ENCODE data around the gene SPATA21. TPM values are rescaled to one million over a fixed set of nuclear protein-coding genes. Genes with fewer than 3 reads are reported as not detected.

SPATA21 gene
- polyA plus RNA-seq, 1 donor (not counting 4 experiments of a cell fraction or from before 2014, with no cell fraction given): 0.04 TPM

GRCh38 chr1:16396591-16396990 is 40.6 kb downstream of the SPATA21 start:
- FAIRE-seq: peak; percentile 100
- Histone ChIP-seq H3K4me2 (ENCODE audit: control insufficient read depth, extremely low read depth, insufficient read depth, low read depth, low read length) (no peak overlapping the region), H3K36me3 (ENCODE audit: control insufficient read depth in 2 of 2, extremely low read depth in 1 of 2, insufficient read depth in 2 of 2, low read length in 2 of 2) (peaks cover 29 to 31% of the 10 kb centered on the region in 2 experiments), H3K4me1 (ENCODE audit: control insufficient read depth, extremely low read depth, insufficient read depth, low read length) (peaks cover 17% of the 10 kb centered on the region), H4K20me1 (ENCODE audit: control insufficient read depth, extremely low read depth, insufficient read depth, low read length) (peaks cover 24% of the 10 kb centered on the region), H3K9me1 (ENCODE audit: control insufficient read depth, extremely low read depth, insufficient read depth, low read length) (peaks cover 2% of the 10 kb centered on the region), H3K9me3 (ENCODE audit: control insufficient read depth, low read depth, low read length) (no peaks in the 10 kb centered on the region), H3K79me2 (ENCODE audit: control insufficient read depth, insufficient read depth, low read length) (peaks cover 30% of the 10 kb centered on the region), H3K9ac (ENCODE audit: control insufficient read depth, extremely low read depth, insufficient read depth, low read length) (peak overlapping the region; percentile 28), H3K4me3 (ENCODE audit: control insufficient read depth in 2 of 3, extremely low read depth in 1 of 3, insufficient read depth in 2 of 3, low read depth in 1 of 3, low read length in 3 of 3) (no peak overlapping the region), H2AFZ (ENCODE audit: control insufficient read depth, low read length) (no peak overlapping the region), H3K27ac (ENCODE audit: control insufficient read depth, insufficient read depth, low read length) (peak overlapping the region; percentile 71), H3K27me3 (ENCODE audit: control insufficient read depth, extremely low read depth, insufficient read depth, low read length) (no peaks in the 10 kb centered on the region)
- TF ChIP-seq CTCF (optimal IDR thresholded peaks at IDR 0.05 in 1 of 3, IDR thresholded peaks at IDR 0.05 in 1 of 3, conservative IDR thresholded peaks at IDR 0.05 in 1 of 3; ENCODE audit: extremely low read depth in 1 of 3, insufficient read depth in 2 of 3, low read length in 3 of 3): peak in 1 of 3 experiments; percentile 3
- TF ChIP-seq EZH2 (IDR thresholded peaks at IDR 0.05; ENCODE audit: low read length): no peak
- dilution Hi-C loops (cut with MboI; ENCODE audit: extremely low pct_ligation_motif_present, low sequenced_read_pairs): no loop called here
- peak; percentile 83 for DNase-seq (ENCODE audit: low read depth, low spot score)

- Histone ChIP-seq H3K27me3 (ENCODE audit: control insufficient read depth, extremely low read depth, insufficient read depth, low read length) (no peaks in the 10 kb centered on the region), H3K27ac (ENCODE audit: control insufficient read depth, insufficient read depth, low read length) (no peak overlapping the region), H3K4me2 (ENCODE audit: control insufficient read depth, extremely low read depth, insufficient read depth, low read depth, low read length) (no peak overlapping the region), H3K36me3 (ENCODE audit: control insufficient read depth in 2 of 2, extremely low read depth in 1 of 2, insufficient read depth in 2 of 2, low read length in 2 of 2) (peaks cover 25 to 31% of the 10 kb centered on the region in 2 experiments), H3K9ac (ENCODE audit: control insufficient read depth, extremely low read depth, insufficient read depth, low read length) (no peak overlapping the region), H3K4me3 (ENCODE audit: control insufficient read depth in 2 of 3, extremely low read depth in 1 of 3, insufficient read depth in 2 of 3, low read depth in 1 of 3, low read length in 3 of 3) (no peak overlapping the region), H4K20me1 (ENCODE audit: control insufficient read depth, extremely low read depth, insufficient read depth, low read length) (peaks cover 39% of the 10 kb centered on the region), H3K9me3 (ENCODE audit: control insufficient read depth, low read depth, low read length) (no peaks in the 10 kb centered on the region), H3K9me1 (ENCODE audit: control insufficient read depth, extremely low read depth, insufficient read depth, low read length) (peaks cover 4% of the 10 kb centered on the region), H2AFZ (ENCODE audit: control insufficient read depth, low read length) (no peak overlapping the region), H3K79me2 (ENCODE audit: control insufficient read depth, insufficient read depth, low read length) (peaks cover 46% of the 10 kb centered on the region), H3K4me1 (ENCODE audit: control insufficient read depth, extremely low read depth, insufficient read depth, low read length) (peaks cover 21% of the 10 kb centered on the region)
- DNase-seq (ENCODE audit: low read depth, low spot score) (no peak), FAIRE-seq (no peak)
- dilution Hi-C loops (cut with MboI; ENCODE audit: extremely low pct_ligation_motif_present, low sequenced_read_pairs): no loop called here
- TF ChIP-seq CTCF (optimal IDR thresholded peaks at IDR 0.05 in 1 of 3, IDR thresholded peaks at IDR 0.05 in 1 of 3, conservative IDR thresholded peaks at IDR 0.05 in 1 of 3; ENCODE audit: extremely low read depth in 1 of 3, insufficient read depth in 2 of 3, low read length in 3 of 3) (no peak), EZH2 (IDR thresholded peaks at IDR 0.05; ENCODE audit: low read length) (no peak)
These were observed 42.2 kb downstream of the SPATA21 start for GRCh38 chr1:16394977-16395376.
